ENCODE measurements around the gene SH3BP1.

- TF ChIP-seq CTCF (IDR thresholded peaks at IDR 0.05) (no peak), POLR2A (IDR thresholded peaks at IDR 0.05) (no peak)
Measured at GRCh38 chr22:37647928-37648327, 8.5 kb downstream of the SH3BP1 start.
